HG03342 (cell line): ENCODE data around the gene ZNF827.
A peak's percentile ranks its signal among the peaks of the same experiment; 100 is the strongest.

Experiments used
- ATAC-seq: cut with Tn5 transposase; IDR thresholded peaks from one replicate; pipeline ENCODE4 v1.9.1; 2021; ENCODE audit warnings: mild to moderate bottlenecking, moderate library complexity; ENCODE audit not compliant: unreplicated experiment

The ZNF827 gene

GRCh38 chr4:145829629-145830395, 108.8 kb downstream of the ZNF827 start:
- peak; percentile 47 for ATAC-seq

GRCh38 chr4:145828802-145829485, 109.7 kb downstream of the ZNF827 start:
- peak; percentile 81 for ATAC-seq

- no peak for ATAC-seq
Observed at GRCh38 chr4:145827885-145828284, 110.7 kb downstream of the ZNF827 start.

GRCh38 chr4:145825255-145825654, 113.4 kb downstream of the ZNF827 start:
- ATAC-seq, result no peak

GRCh38 chr4:145824463-145824862, 114.2 kb downstream of the ZNF827 start:
- no peak for ATAC-seq

- ATAC-seq, result no peak
Observed at GRCh38 chr4:145823743-145824142, 114.9 kb downstream of the ZNF827 start.

- no peak for ATAC-seq
Observed at GRCh38 chr4:145822581-145822980, 116.0 kb downstream of the ZNF827 start.

- no peak for ATAC-seq
Observed at GRCh38 chr4:145822181-145822580, 116.4 kb downstream of the ZNF827 start.

- no peak for ATAC-seq
Observed at GRCh38 chr4:145821766-145822165, 116.9 kb downstream of the ZNF827 start.

GRCh38 chr4:145820407-145820806, 118.2 kb downstream of the ZNF827 start:
- no peak for ATAC-seq

GRCh38 chr4:145819853-145820181, 118.8 kb downstream of the ZNF827 start:
- no peak for ATAC-seq

GRCh38 chr4:145819101-145819852, 119.3 kb downstream of the ZNF827 start:
- ATAC-seq, result no peak

- no peak for ATAC-seq
Observed at GRCh38 chr4:145818011-145818410, 120.6 kb downstream of the ZNF827 start.

- ATAC-seq, result no peak
Observed at GRCh38 chr4:145816091-145816490, 122.5 kb downstream of the ZNF827 start.

GRCh38 chr4:145815626-145816025, 123.0 kb downstream of the ZNF827 start:
- ATAC-seq, result no peak

GRCh38 chr4:145815027-145815612, 123.5 kb downstream of the ZNF827 start:
- ATAC-seq, result no peak

GRCh38 chr4:145814246-145814645, 124.4 kb downstream of the ZNF827 start:
- ATAC-seq, result no peak

- no peak for ATAC-seq
Observed at GRCh38 chr4:145812919-145813318, 125.7 kb downstream of the ZNF827 start.

GRCh38 chr4:145808848-145809512, 129.6 kb downstream of the ZNF827 start:
- ATAC-seq, result no peak

GRCh38 chr4:145808021-145808650, 130.5 kb downstream of the ZNF827 start:
- peak; percentile 73 for ATAC-seq
